GM19043 (cell line): ENCODE data around the gene GALM.
"Not testable (repeated sequence)": the region's sequence is repeated elsewhere in the genome, so short reads cannot be mapped to it uniquely, and the experiment has no call there.

Experiments used
- ATAC-seq: cut with Tn5 transposase; IDR thresholded peaks from one replicate; pipeline ENCODE4 v1.9.1; 2021; ENCODE audit warnings: low read depth; ENCODE audit not compliant: unreplicated experiment

The GALM gene

DNA sequence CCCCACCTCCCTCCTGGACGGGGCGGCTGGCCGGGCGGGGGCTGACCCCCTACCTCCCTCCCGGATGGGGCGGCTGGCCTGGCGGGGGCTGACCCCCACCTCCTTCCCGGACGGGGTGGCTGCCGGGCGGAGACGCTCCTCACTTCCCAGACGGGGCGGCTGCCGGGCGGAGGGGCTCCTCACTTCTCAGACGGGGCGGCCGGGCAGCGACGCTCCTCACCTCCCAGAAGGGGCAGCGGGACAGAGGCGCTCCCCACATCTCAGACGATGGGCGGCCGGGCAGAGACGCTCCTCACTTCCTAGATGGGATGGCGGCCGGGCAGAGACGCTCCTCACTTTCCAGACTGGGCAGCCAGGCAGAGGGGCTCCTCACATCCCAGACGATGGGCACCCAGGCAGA, 90.0 kb downstream of the GALM start:
- not testable (repeated sequence) for ATAC-seq

- no peak for ATAC-seq
These were observed 97.3 kb downstream of the GALM start for GRCh38 chr2:38763228-38763627.

DNA sequence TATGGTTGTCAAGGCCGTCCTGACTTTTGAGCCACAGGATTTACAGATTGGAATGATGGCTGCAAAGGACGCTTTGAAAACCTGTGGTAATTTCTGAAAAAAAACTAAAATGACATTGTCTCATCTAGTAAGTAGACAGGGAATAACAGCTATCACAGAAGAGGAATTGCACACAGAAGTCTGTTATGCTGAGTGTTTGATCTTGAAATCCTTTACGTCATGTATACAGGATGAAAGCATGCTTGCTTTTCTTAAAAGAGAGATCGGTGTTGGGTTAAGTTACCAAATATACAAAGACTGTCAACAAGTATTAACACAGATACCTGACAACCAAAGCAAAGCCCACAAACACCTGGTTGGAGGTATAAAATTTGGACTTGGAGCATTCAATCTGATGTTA, 97.8 kb downstream of the GALM start:
- ATAC-seq, result no peak

DNA sequence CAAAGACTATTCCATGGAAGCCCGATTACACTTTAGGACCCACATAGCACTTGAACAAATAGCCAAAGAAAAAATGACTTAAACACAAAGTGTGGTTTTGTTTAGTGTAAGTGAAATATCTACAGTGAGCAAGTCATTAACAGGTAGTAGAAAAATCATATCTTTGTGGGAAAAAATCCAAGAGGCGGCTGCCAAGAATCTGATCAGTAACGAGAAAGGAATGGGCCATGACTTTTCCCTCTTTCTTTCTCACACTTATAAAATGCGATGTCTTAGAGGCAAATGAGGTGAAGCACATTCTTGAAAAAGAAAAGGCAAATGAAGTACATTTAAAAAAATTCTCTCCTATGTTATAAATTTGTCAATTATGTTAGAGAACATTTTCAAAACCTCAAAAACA, 99.2 kb downstream of the GALM start:
- ATAC-seq, result no peak

- ATAC-seq, result no peak
These were observed 99.6 kb downstream of the GALM start for GRCh38 chr2:38765551-38765950.

DNA sequence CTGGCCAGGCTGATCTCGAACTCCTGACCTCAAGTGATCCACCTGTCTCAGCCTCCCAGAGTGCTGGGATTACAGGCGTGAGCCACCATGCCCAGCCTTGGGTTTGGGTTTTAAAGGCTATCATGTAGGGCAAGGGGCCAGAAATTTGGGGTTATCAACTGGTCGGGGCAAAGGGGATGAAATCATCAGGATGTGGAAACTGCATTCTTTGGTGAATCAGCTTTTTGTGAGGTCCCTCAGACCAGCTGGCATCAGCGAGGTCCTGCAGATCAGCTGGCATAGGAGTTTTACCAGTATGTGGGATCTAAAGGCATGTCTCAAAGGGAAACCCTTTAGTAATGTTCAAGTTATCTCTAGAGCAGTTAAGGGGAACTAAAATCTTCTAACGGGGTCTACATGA, 105.7 kb downstream of the GALM start:
- no peak for ATAC-seq

GRCh38 chr2:38775097-38775920, 109.4 kb downstream of the GALM start:
- ATAC-seq, result no peak

DNA sequence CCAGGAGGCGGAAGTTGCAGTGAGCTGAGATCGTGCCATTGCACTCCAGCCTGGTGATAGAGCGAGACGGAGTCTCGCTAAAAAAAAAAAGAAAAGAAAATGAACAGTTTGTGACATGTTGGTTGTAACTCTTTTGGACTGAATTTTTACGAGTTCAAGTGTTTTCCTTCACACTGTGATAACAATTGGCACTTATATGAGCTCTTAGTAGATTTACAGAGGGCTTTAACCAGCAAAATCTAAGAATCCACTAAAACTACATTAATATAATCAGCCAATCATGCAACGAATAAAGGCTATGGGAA, 110.0 kb downstream of the GALM start:
- ATAC-seq, result no peak

- no peak for ATAC-seq
These were observed 110.6 kb downstream of the GALM start for GRCh38 chr2:38776531-38776930.

GRCh38 chr2:38778687-38779082, 112.8 kb downstream of the GALM start:
- ATAC-seq, result no peak

DNA sequence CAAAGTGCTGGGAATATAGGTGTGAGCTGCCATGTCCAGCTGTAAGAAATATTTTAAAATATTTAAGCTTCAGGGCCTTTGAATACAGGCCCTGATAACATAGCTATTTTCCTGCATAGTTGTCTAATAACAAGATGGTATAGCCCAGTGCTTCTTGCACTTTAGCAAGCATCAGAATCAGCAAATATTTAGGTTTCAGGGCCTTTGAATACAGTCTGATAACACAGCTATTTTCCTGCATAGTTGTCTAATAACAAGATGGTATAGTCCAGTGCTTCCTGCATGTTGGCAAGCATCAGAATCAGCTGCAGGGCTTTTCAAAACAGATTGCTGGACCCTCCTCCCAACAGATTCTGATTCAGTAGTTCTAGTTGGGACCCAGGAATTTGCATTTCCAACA, 117.7 kb downstream of the GALM start:
- ATAC-seq, result no peak
